Right renal cortex interstitium (tissue), 3 donors: ENCODE data around the gene ZCCHC14. TPM values are rescaled to one million over a fixed set of nuclear protein-coding genes. Genes with fewer than 3 reads are reported as not detected.
"Not testable (repeated sequence)": the region's sequence is repeated elsewhere in the genome, so short reads cannot be mapped to it uniquely, and the experiment has no call there.

Experiments used
- DNase-seq, 3 donors: peaks; one replicate each; pipeline ENCODE4 v3.0.0-alpha.2; 2013; ENCODE audit warnings: low read depth in 3 of 3, low spot score in 2 of 3
- polyA plus RNA-seq, 3 donors: library from polyadenylated mRNA; unstranded; fragments of 120-200 nt; gene quantifications; one replicate each; pipeline ENCODE4 v1.2.1, GENCODE V29; 2013; ENCODE audit not compliant: insufficient read length in 3 of 3

Gene ZCCHC14
- polyA plus RNA-seq, 3 donors, result 28.6 to 32.1 (median 30.7) TPM

- not testable (repeated sequence) for DNase-seq
Measured at GRCh38 chr16:87497767-87498290, 5.0 kb upstream of the ZCCHC14 start.

GRCh38 chr16:87497023-87497766, 4.4 kb upstream of the ZCCHC14 start:
- not testable (repeated sequence) for DNase-seq

- no peak for DNase-seq
Measured at GRCh38 chr16:87496447-87496801, 3.6 kb upstream of the ZCCHC14 start.

- DNase-seq, result no peak
Measured at GRCh38 chr16:87495578-87496446, 3.0 kb upstream of the ZCCHC14 start.

GRCh38 chr16:87493608-87494280, 920 bp upstream of the ZCCHC14 start:
- no peak for DNase-seq

GRCh38 chr16:87492291-87492630, 563 bp downstream of the ZCCHC14 start:
- DNase-seq, result no peak

- no peak for DNase-seq
Measured at GRCh38 chr16:87491522-87492290, 1.1 kb downstream of the ZCCHC14 start.

GRCh38 chr16:87490799-87491521, 1.9 kb downstream of the ZCCHC14 start:
- DNase-seq, result not testable (repeated sequence)

- no peak for DNase-seq
Measured at GRCh38 chr16:87490096-87490798, 2.6 kb downstream of the ZCCHC14 start.

GRCh38 chr16:87489434-87490045, 3.3 kb downstream of the ZCCHC14 start:
- no peak for DNase-seq

GRCh38 chr16:87488960-87489359, 3.9 kb downstream of the ZCCHC14 start:
- DNase-seq, result not testable (repeated sequence)

- DNase-seq, result no peak
Measured at GRCh38 chr16:87487361-87487924, 5.4 kb downstream of the ZCCHC14 start.

GRCh38 chr16:87486713-87487247, 6.0 kb downstream of the ZCCHC14 start:
- DNase-seq, result no peak

- DNase-seq, result no peak
Measured at GRCh38 chr16:87486282-87486681, 6.5 kb downstream of the ZCCHC14 start.

GRCh38 chr16:87485792-87486191, 7.0 kb downstream of the ZCCHC14 start:
- not testable (repeated sequence) for DNase-seq

GRCh38 chr16:87484487-87485331, 8.1 kb downstream of the ZCCHC14 start:
- DNase-seq, result no peak

GRCh38 chr16:87483481-87483880, 9.3 kb downstream of the ZCCHC14 start:
- DNase-seq, result no peak
